ENCODE data around the gene UHMK1.

GRCh38 chr1:162561037-162561615 lies 63.5 kb downstream of the UHMK1 start:
- TF ChIP-seq EZH2 (IDR thresholded peaks at IDR 0.05; ENCODE audit: insufficient read depth, low read length) (no peak), CTCF (IDR thresholded peaks at IDR 0.05; ENCODE audit: insufficient read depth, low read depth, low read length) (no peak)

Measured in astrocyte (in vitro differentiated cells and primary cell).